ENCODE results near the gene CBLB.

Gene CBLB

GRCh38 chr3:105616374-105617121 lies 252.3 kb downstream of the CBLB start:
- DNase-seq (ENCODE audit: low spot score), result no peak

GRCh38 chr3:105615814-105616213 lies 253.0 kb downstream of the CBLB start:
- no peak for DNase-seq (ENCODE audit: low spot score)

- DNase-seq (ENCODE audit: low spot score), result no peak
Observed at GRCh38 chr3:105614288-105615030, 254.4 kb downstream of the CBLB start.

GRCh38 chr3:105613120-105613519 lies 255.7 kb downstream of the CBLB start:
- no peak for DNase-seq (ENCODE audit: low spot score)

GRCh38 chr3:105611304-105612192 lies 257.3 kb downstream of the CBLB start:
- no peak for DNase-seq (ENCODE audit: low spot score)

GRCh38 chr3:105610473-105610872 lies 258.3 kb downstream of the CBLB start:
- DNase-seq (ENCODE audit: low spot score), result no peak

- no peak for DNase-seq (ENCODE audit: low spot score)
Observed at GRCh38 chr3:105608623-105609022, 260.2 kb downstream of the CBLB start.

GRCh38 chr3:105606016-105606415 lies 262.8 kb downstream of the CBLB start:
- no peak for DNase-seq (ENCODE audit: low spot score)
